HepG2 (cell line): ENCODE measurements around the gene ITGB5. TPM values are rescaled to one million over a fixed set of nuclear protein-coding genes. Genes with fewer than 3 reads are reported as not detected.

ENCODE experiments used
- ARID3A ChIP-seq: IDR thresholded peaks from 2 replicates; pipeline ENCODE4 v1.6.1; 2012; ENCODE audit warnings: low read depth, low read length, improper control_type of control experiment
- ATAD3A ChIP-seq: sonication (generic); formaldehyde crosslinking; IDR thresholded peaks from 2 replicates; pipeline ENCODE4 v1.4.0; 2020; ENCODE audit warnings: missing genetic modification reagents
- BRF2 ChIP-seq: sonication (generic); formaldehyde crosslinking; IDR thresholded peaks from 2 replicates; pipeline ENCODE4 v1.8.1; 2022; ENCODE audit warnings: mild to moderate bottlenecking, missing genetic modification reagents
- CEBPZ ChIP-seq: IDR thresholded peaks from 2 replicates; pipeline ENCODE4 v1.6.1; 2012; ENCODE audit warnings: low read length, improper control_type of control experiment
- DMAP1 ChIP-seq: IDR thresholded peaks from 2 replicates; pipeline ENCODE4 v1.6.1; 2016
- FOXP4 ChIP-seq: sonication (generic); formaldehyde crosslinking; IDR thresholded peaks from 2 replicates; pipeline ENCODE4 v1.4.0; 2020; ENCODE audit warnings: missing genetic modification reagents
- HNF4A ChIP-seq: sonication (generic); formaldehyde crosslinking; IDR thresholded peaks from 2 replicates; pipeline ENCODE4 v1.4.0; 2020; ENCODE audit warnings: missing genetic modification reagents
- KAT7 ChIP-seq: IDR thresholded peaks from 2 replicates; pipeline ENCODE4 v1.6.1; 2018; ENCODE audit warnings: borderline replicate concordance, missing compliant biosample characterization
- MXD4 ChIP-seq: IDR thresholded peaks from 2 replicates; pipeline ENCODE4 v1.6.1; 2016; ENCODE audit warnings: mild to moderate bottlenecking, missing biosample characterization, missing genetic modification reagents
- NCOA5 ChIP-seq: sonication (generic); formaldehyde crosslinking; IDR thresholded peaks from 2 replicates; pipeline ENCODE4 v1.4.0; 2020; ENCODE audit warnings: missing genetic modification reagents
- SATB2 ChIP-seq: sonication (generic); formaldehyde crosslinking; IDR thresholded peaks from 2 replicates; pipeline ENCODE4 v1.5.0; 2020; ENCODE audit warnings: missing genetic modification reagents
- SMAD3 ChIP-seq: sonication (generic); formaldehyde crosslinking; IDR thresholded peaks from 2 replicates; pipeline ENCODE4 v1.4.0; 2020; ENCODE audit warnings: missing genetic modification reagents
- TCF7 ChIP-seq: sonication (generic); IDR thresholded peaks from 2 replicates; pipeline ENCODE4 v1.6.1; 2016; ENCODE audit warnings: antibody characterized with exemption, low read depth
- ZNF235 ChIP-seq: sonication (generic); formaldehyde crosslinking; IDR thresholded peaks from 2 replicates; pipeline ENCODE4 v1.8.1; 2023; ENCODE audit warnings: mild to moderate bottlenecking, missing genetic modification reagents, borderline replicate concordance
- ZNF350 ChIP-seq: sonication (generic); formaldehyde crosslinking; IDR thresholded peaks from 2 replicates; pipeline ENCODE4 v1.4.0; 2020; ENCODE audit warnings: mild to moderate bottlenecking, low read depth, missing genetic modification reagents, borderline replicate concordance
- ZNF414 ChIP-seq: sonication (generic); formaldehyde crosslinking; IDR thresholded peaks from 2 replicates; pipeline ENCODE4 v1.5.0; 2020; ENCODE audit warnings: missing genetic modification reagents
- polyA plus RNA-seq, 8 experiments: library from polyadenylated mRNA; depleted of rRNA in 3 of 8; stranded (reverse) in 7 of 8; unstranded in 1 of 8; fragments of >200 nt; fragmentation: Illumina TruSeq in 4 of 8; extraction: Trizol in 4 of 8; gene quantifications; 2 replicates each; pipeline versions ENCODE4 v1.2.1 to v1.2.3, GENCODE V29; 2011 to 2016; ENCODE audit warnings: low read depth in 4 of 8, missing spikeins in 1 of 8, mixed read lengths in 1 of 8; ENCODE audit not compliant: insufficient read depth in 1 of 8
- total RNA-seq, 5 experiments: library from RNA; depleted of rRNA; stranded (reverse); fragments of >200 nt; fragmentation: Illumina TruSeq; extraction: Trizol; gene quantifications; 2 replicates each; pipeline ENCODE4 v1.2.3, GENCODE V29; 2016; ENCODE audit warnings: low read depth in 1 of 5

ITGB5 gene
- total and polyA plus RNA-seq, 2 of the 13 experiments (the other 11 are each of a cell fraction or from before 2014, with no cell fraction given), result 74.1 to 343 TPM

GRCh38 chr3:124814620-124815421, 72.3 kb downstream of the ITGB5 start (continued):
- TF ChIP-seq CEBPZ (no peak), FOXP4 (CRISPR knock-in tag) (peak; percentile 49; the same call in 1 of the 2 replicates), KAT7 (CRISPR knock-in tag) (0 out of 2 replicates have a peak, but pooled peaks have one; percentile 43), TCF7 (no peak), ARID3A (no peak; the same call in 1 of the 2 replicates), NCOA5 (CRISPR knock-in tag) (no peak), SMAD3 (CRISPR knock-in tag) (peak; percentile 64; the same call in 1 of the 2 replicates), ATAD3A (no peak), MXD4 (no peak), HNF4A (CRISPR knock-in tag) (peak; percentile 91), SATB2 (CRISPR knock-in tag) (0 out of 2 replicates have a peak, but pooled peaks have one; percentile 19), ZNF350 (CRISPR knock-in tag) (peak; percentile 67; the same call in 1 of the 2 replicates), ZNF235 (CRISPR knock-in tag) (no peak), BRF2 (CRISPR knock-in tag) (no peak), DMAP1 (CRISPR knock-in tag) (0 out of 2 replicates have a peak, but pooled peaks have one; percentile 28), ZNF414 (CRISPR knock-in tag) (peak; percentile 92)
